Liver (tissue), 9 donors: Measurements from ENCODE around the gene EIF4A2. TPM values are rescaled to one million over a fixed set of nuclear protein-coding genes. Genes with fewer than 3 reads are reported as not detected.

ENCODE experiments used
- DNase-seq: peaks from one replicate; pipeline ENCODE4 v3.0.0-alpha.2; 2017; ENCODE audit warnings: low spot score
- H3K27ac ChIP-seq, 2 donors: one replicate each; pipeline ENCODE4 v1.7.0; 2013; ENCODE audit warnings: inconsistent platforms in 2 of 2, low read length in 2 of 2, control low read depth in 1 of 2, low read depth in 1 of 2, mild to moderate bottlenecking in 1 of 2
- H3K27me3 ChIP-seq, 4 donors: one replicate each; pipeline versions ENCODE4 v1.6.1 to v1.7.0; 2013; ENCODE audit warnings: low read length in 3 of 4, inconsistent platforms in 1 of 4, mild to moderate bottlenecking in 1 of 4, moderate library complexity in 1 of 4; ENCODE audit not compliant: control insufficient read depth in 4 of 4, insufficient read depth in 4 of 4
- H3K36me3 ChIP-seq, 4 donors: one replicate each; pipeline versions ENCODE4 v1.6.1 to v1.7.0; 2013; ENCODE audit warnings: low read length in 3 of 4, mild to moderate bottlenecking in 3 of 4, low read depth in 1 of 4, moderate library complexity in 1 of 4; ENCODE audit not compliant: control insufficient read depth in 4 of 4, insufficient read depth in 3 of 4
- H3K4me1 ChIP-seq, 4 donors: one replicate each; pipeline versions ENCODE4 v1.6.1 to v1.7.0; 2013; ENCODE audit warnings: low read length in 3 of 4, mild to moderate bottlenecking in 3 of 4, moderate library complexity in 1 of 4; ENCODE audit not compliant: control insufficient read depth in 4 of 4, insufficient read depth in 4 of 4
- H3K4me3 ChIP-seq, 3 donors: one replicate each; pipeline versions ENCODE4 v1.6.1 to v1.7.0; 2013; ENCODE audit warnings: low read length in 3 of 3, control low read depth in 1 of 3, low read depth in 1 of 3, mild to moderate bottlenecking in 1 of 3
- H3K9ac ChIP-seq, 2 donors: one replicate each; pipeline ENCODE4 v1.7.0; 2013; ENCODE audit warnings: low read length in 2 of 2, mild to moderate bottlenecking in 2 of 2, moderate library complexity in 2 of 2, control low read depth in 1 of 2, low read depth in 1 of 2
- H3K9me3 ChIP-seq, 4 donors: one replicate each; pipeline versions ENCODE4 v1.6.1 to v1.7.0; 2013; ENCODE audit warnings: low read length in 3 of 4; ENCODE audit not compliant: control insufficient read depth in 4 of 4
- ATF3 ChIP-seq: IDR thresholded peaks from 2 replicates; pipeline ENCODE4 v1.6.1; 2016; ENCODE audit warnings: antibody characterized with exemption
- EGR1 ChIP-seq, 2 donors: IDR thresholded peaks; 2 replicates each; pipeline ENCODE4 v1.6.1; 2016 to 2018; ENCODE audit warnings: antibody characterized with exemption in 2 of 2, low read depth in 2 of 2
- FOXA1 ChIP-seq: IDR thresholded peaks from 2 replicates; pipeline ENCODE4 v1.6.1; 2016; ENCODE audit warnings: antibody characterized with exemption
- FOXA2 ChIP-seq: IDR thresholded peaks from 2 replicates; pipeline ENCODE4 v1.6.1; 2016; ENCODE audit warnings: antibody characterized with exemption
- GABPA ChIP-seq, 2 donors: IDR thresholded peaks in 1 of 2; conservative IDR thresholded peaks in 1 of 2; 2 replicates each; pipeline ENCODE4 v1.6.1; 2016; ENCODE audit warnings: antibody characterized with exemption in 2 of 2, mild to moderate bottlenecking in 1 of 2, moderate library complexity in 1 of 2
- HNF4A ChIP-seq, 2 donors: conservative IDR thresholded peaks; 2 replicates each; pipeline ENCODE4 v1.6.1; 2016; ENCODE audit warnings: antibody characterized with exemption in 2 of 2, mild to moderate bottlenecking in 2 of 2
- HNF4G ChIP-seq: IDR thresholded peaks from 2 replicates; pipeline ENCODE4 v1.6.1; 2016; ENCODE audit warnings: antibody characterized with exemption
- JUND ChIP-seq, 2 donors: IDR thresholded peaks; 2 replicates each; pipeline ENCODE4 v1.6.1; 2016; ENCODE audit warnings: antibody characterized with exemption in 2 of 2
- MAX ChIP-seq: IDR thresholded peaks from 2 replicates; pipeline ENCODE4 v1.6.1; 2016; ENCODE audit warnings: antibody characterized with exemption
- RAD21 ChIP-seq, 2 donors: IDR thresholded peaks; 2 replicates each; pipeline ENCODE4 v1.6.1; 2016; ENCODE audit warnings: antibody characterized with exemption in 2 of 2, mild to moderate bottlenecking in 2 of 2
- REST ChIP-seq: IDR thresholded peaks from 2 replicates; pipeline ENCODE4 v1.6.1; 2016; ENCODE audit warnings: antibody characterized with exemption, mild to moderate bottlenecking
- RXRA ChIP-seq, 2 donors: IDR thresholded peaks; 2 replicates each; pipeline ENCODE4 v1.6.1; 2017 to 2018; ENCODE audit warnings: antibody characterized with exemption in 2 of 2, mild to moderate bottlenecking in 1 of 2
- SP1 ChIP-seq: IDR thresholded peaks from 2 replicates; pipeline ENCODE4 v1.6.1; 2018; ENCODE audit warnings: antibody characterized with exemption, mild to moderate bottlenecking
- TAF1 ChIP-seq: conservative IDR thresholded peaks from 2 replicates; pipeline ENCODE4 v1.6.1; 2016; ENCODE audit warnings: antibody characterized with exemption, mild to moderate bottlenecking
- YY1 ChIP-seq: IDR thresholded peaks from 2 replicates; pipeline ENCODE4 v1.6.1; 2016; ENCODE audit warnings: antibody characterized with exemption, mild to moderate bottlenecking
- ZBTB33 ChIP-seq: IDR thresholded peaks from 2 replicates; pipeline ENCODE4 v1.6.1; 2016; ENCODE audit warnings: antibody characterized with exemption
- WGBS: extraction: QIAGEN DNeasy Blood & Tissue Kit; methylation state at CpG from one replicate; pipeline ENCODE4 v1.1.7; 2013; 5-methylcytosine and 5-hydroxymethylcytosine counted together
- polyA plus RNA-seq, 2 donors: library from polyadenylated mRNA; stranded (reverse) in 1 of 2; unstranded in 1 of 2; fragments of 200-250 nt in 1 of 2; fragments of >200 nt in 1 of 2; fragmentation: Nextera tagmentation in 1 of 2; extraction: Ambion mirVana in 1 of 2; gene quantifications; one replicate each; pipeline versions ENCODE4 v1.2.1 to v1.2.3, GENCODE V29; 2013 to 2015
- total RNA-seq, 2 donors: library from RNA; depleted of rRNA; stranded (reverse); fragments of >200 nt; gene quantifications; one replicate each; pipeline ENCODE4 v1.2.3, GENCODE V29; 2014
- TF ChIP-seq, protein P1 (sequence below): fragments of 150-350 bp; IDR thresholded peaks from 2 replicates; pipeline ENCODE4 v1.5.1; 2017; ENCODE audit warnings: improper control_type of control experiment, low read depth, low read length; ENCODE audit not compliant: missing input control
- donor health status: healthy.
- donor health status: healthy.
- donor health status: healthy.
- donor health status: healthy.
- donor health status: healthy.

EIF4A2 gene
- total and polyA plus RNA-seq, 4 donors, result 81.4 to 373 (median 172) TPM

DNA sequence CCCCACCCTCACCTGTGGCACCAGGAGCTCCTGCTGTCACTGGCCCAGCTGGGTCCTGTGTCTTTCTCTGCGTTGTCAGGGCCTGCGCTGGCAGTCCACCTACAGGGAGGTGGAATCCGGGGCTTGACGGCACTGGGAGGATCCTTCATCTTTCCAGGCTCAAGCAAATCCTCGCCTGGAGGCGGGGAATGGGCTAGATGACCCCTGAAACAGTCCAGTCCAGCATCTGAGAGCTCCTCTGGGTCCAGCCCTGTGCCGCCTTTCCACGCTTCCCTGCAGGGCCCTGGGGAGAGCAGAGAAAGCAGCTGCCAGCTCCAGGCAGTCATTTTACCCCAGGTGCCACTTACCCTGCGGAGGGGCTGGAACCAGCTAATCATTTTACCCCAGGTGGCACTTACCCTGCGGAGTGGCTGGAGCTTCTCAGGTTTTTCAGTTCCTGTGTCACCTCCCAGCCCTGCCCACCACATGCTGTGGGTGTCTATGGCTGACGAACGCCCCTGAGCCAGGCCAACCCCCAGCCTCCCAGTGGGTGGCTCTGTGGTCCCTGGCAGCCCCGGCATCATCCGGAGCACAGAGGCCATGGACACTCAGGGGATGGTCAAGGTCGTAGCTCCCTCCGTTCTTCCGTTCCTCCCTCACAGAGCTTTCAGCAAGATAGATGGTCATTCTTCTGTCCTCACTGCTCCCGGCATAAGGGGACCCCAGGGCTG lies 41.2 kb downstream of the EIF4A2 start:
- TF ChIP-seq JUND (IDR thresholded peaks at IDR 0.05) (no peak), ZBTB33 (no peak), ATF3 (no peak), FOXA2 (no peak), SP1 (no peak), EGR1 (IDR thresholded peaks at IDR 0.05; ENCODE audit: low read depth in 2 of 2) (no peak), HNF4A (conservative IDR thresholded peaks at IDR 0.05) (no peak), RAD21 (IDR thresholded peaks at IDR 0.05) (no peak), HNF4G (no peak), RXRA (IDR thresholded peaks at IDR 0.05) (no peak), YY1 (no peak), GABPA (IDR thresholded peaks at IDR 0.05 in 1 of 2, conservative IDR thresholded peaks at IDR 0.05 in 1 of 2) (no peak), REST (no peak), FOXA1 (no peak), MAX (no peak), TAF1 (no peak)
- TF ChIP-seq, protein P1, sequence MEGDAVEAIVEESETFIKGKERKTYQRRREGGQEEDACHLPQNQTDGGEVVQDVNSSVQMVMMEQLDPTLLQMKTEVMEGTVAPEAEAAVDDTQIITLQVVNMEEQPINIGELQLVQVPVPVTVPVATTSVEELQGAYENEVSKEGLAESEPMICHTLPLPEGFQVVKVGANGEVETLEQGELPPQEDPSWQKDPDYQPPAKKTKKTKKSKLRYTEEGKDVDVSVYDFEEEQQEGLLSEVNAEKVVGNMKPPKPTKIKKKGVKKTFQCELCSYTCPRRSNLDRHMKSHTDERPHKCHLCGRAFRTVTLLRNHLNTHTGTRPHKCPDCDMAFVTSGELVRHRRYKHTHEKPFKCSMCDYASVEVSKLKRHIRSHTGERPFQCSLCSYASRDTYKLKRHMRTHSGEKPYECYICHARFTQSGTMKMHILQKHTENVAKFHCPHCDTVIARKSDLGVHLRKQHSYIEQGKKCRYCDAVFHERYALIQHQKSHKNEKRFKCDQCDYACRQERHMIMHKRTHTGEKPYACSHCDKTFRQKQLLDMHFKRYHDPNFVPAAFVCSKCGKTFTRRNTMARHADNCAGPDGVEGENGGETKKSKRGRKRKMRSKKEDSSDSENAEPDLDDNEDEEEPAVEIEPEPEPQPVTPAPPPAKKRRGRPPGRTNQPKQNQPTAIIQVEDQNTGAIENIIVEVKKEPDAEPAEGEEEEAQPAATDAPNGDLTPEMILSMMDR, result no peak
- Histone ChIP-seq H3K9me3 (no peaks in the 10 kb centered on the region), H3K9ac (no peak overlapping the region), H3K27ac (no peak overlapping the region), H3K36me3 (no peaks in the 10 kb centered on the region), H3K27me3 (peaks cover 0 to 3% (median 0%) of the 10 kb centered on the region in 4 donors), H3K4me1 (peaks cover 0 to 10% (median 8%) of the 10 kb centered on the region in 4 donors), H3K4me3 (no peak overlapping the region)
- 56% methylated on average over 18 of the region's 18 CpGs for WGBS
- DNase-seq, result no peak
